HG03342 (cell line): ENCODE results near the gene NEU3.
"Not testable (repeated sequence)": the region's sequence is repeated elsewhere in the genome, so short reads cannot be mapped to it uniquely, and the experiment has no call there.

ENCODE experiments used
- ATAC-seq: cut with Tn5 transposase; IDR thresholded peaks from one replicate; pipeline ENCODE4 v1.9.1; 2021; ENCODE audit warnings: mild to moderate bottlenecking, moderate library complexity; ENCODE audit not compliant: unreplicated experiment

NEU3 gene

GRCh38 chr11:74988541-74989259 is at the start of gene NEU3:
Gene NEU3 (plus strand): TSS chr11:74988933. CDS start chr11:74989061, 128 bp downstream.
- ATAC-seq, result peak; percentile 81

GRCh38 chr11:74941492-74941891 is 47.2 kb upstream of the NEU3 start:
- ATAC-seq, result no peak

- no peak for ATAC-seq
Observed at GRCh38 chr11:74942073-74942759, 46.5 kb upstream of the NEU3 start.

- ATAC-seq, result peak; percentile 4
Observed at GRCh38 chr11:74948546-74948897, 40.2 kb upstream of the NEU3 start.

- peak; percentile 95 for ATAC-seq
Observed at GRCh38 chr11:74948898-74949752, 39.6 kb upstream of the NEU3 start, which contains the start of the genes SPCS2 and XRRA1. Gene SPCS2 (plus strand): TSS chr11:74949266. CDS start chr11:74949286, 20 bp downstream. Gene XRRA1 (minus strand): TSS chr11:74949091. CDS start chr11:74940878, 8,213 bp downstream.

GRCh38 chr11:74949753-74950137 is 39.0 kb upstream of the NEU3 start:
- ATAC-seq, result no peak

GRCh38 chr11:74950374-74950969 is 38.3 kb upstream of the NEU3 start:
- no peak for ATAC-seq

GRCh38 chr11:74951226-74951625 is 37.5 kb upstream of the NEU3 start:
- no peak for ATAC-seq

GRCh38 chr11:74952752-74953151 is 36.0 kb upstream of the NEU3 start:
- no peak for ATAC-seq

GRCh38 chr11:74953451-74953850 is 35.3 kb upstream of the NEU3 start:
- no peak for ATAC-seq

GRCh38 chr11:74954199-74954598 is 34.5 kb upstream of the NEU3 start:
- no peak for ATAC-seq

- no peak for ATAC-seq
Observed at GRCh38 chr11:74956397-74957015, 32.2 kb upstream of the NEU3 start.

- ATAC-seq, result no peak
Observed at GRCh38 chr11:74957937-74958629, 30.6 kb upstream of the NEU3 start.

GRCh38 chr11:74960128-74960527 is 28.6 kb upstream of the NEU3 start:
- not testable (repeated sequence) for ATAC-seq

GRCh38 chr11:74966651-74967050 is 22.1 kb upstream of the NEU3 start:
- no peak for ATAC-seq

- no peak for ATAC-seq
Observed at GRCh38 chr11:74970852-74971395, 17.8 kb upstream of the NEU3 start.

GRCh38 chr11:74971424-74971823 is 17.3 kb upstream of the NEU3 start:
- ATAC-seq, result no peak

- ATAC-seq, result no peak
Observed at GRCh38 chr11:74978041-74978440, 10.7 kb upstream of the NEU3 start.

GRCh38 chr11:74980634-74981033 is 8.1 kb upstream of the NEU3 start:
- ATAC-seq, result no peak

- ATAC-seq, result no peak
Observed at GRCh38 chr11:74981888-74982287, 6.8 kb upstream of the NEU3 start.
